HG03439 (cell line): ENCODE measurements around the gene SLC28A2.

Experiments
- ATAC-seq: cut with Tn5 transposase; IDR thresholded peaks from one replicate; pipeline ENCODE4 v1.9.1; 2021; ENCODE audit warnings: mild to moderate bottlenecking, moderate library complexity; ENCODE audit not compliant: unreplicated experiment

The SLC28A2 gene

DNA sequence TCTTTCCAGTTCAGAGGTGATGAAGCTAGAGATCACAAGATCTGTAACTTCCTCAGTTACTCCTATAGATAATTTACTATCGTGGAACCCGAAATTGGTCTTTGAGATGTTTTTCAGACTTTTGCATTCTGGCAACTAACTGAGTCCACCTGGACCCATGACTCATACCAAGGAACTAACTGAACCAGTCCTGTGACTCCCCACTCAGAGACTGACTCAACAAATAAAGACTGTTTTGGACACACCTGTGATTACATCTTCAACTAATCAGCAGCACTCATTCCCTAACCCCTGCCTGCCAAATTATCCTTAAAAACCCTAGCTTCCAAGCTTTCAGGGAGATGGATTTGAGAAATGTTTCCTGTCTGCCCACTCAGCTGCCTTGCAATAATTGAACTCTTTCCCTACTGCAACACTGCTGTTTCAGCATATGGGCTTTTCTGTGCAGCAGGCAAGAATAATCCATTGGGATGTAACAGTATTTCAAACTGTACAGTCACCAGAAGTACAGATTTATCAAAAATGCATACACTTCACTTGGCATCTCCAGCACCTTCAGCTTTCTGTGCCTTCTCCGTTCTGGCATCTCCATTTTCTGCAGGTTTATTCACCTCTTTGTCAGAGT is 68.7 kb downstream of the SLC28A2 start:
- no peak for ATAC-seq

DNA sequence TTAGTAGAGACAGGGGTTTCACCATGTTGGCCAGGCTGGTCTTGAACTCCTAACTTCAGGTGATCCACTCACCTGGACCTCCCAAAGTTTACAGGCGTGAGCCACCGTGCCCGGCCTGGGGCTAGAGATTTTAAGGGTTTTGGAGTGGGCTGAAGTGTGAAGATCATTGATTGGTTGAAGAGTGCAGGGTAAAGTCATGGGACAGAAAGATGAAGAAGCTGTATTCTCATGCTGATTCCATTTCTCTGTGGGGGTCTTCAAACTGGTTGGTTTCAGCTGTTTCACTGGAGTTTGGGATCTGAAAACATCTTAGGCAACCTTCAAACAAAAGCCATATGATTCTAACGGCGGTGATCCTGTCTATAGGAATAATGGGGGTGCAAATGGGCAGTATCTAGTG is 74.2 kb downstream of the SLC28A2 start:
- ATAC-seq, result no peak

DNA sequence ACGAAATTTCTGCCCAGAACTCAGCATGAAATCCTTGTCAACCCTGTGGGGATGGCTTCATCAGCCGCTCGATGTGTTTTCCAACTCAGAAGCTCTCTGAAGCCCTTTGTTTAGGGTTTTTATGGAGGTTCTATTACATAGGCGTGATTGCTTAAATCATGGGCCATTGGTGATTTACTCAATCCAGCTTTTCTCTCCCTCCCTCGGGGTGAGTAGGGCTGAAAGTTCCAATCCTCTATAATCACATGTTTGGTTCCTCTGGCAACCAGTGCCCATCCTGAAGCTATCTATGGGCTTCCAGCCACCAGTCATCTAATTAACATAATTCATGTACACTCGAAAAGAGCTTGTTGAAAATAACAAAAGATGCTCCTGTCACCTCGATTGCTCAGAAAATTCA is 74.7 kb downstream of the SLC28A2 start:
- ATAC-seq, result no peak
